GM12878 (cell line): ENCODE measurements around the gene NHEJ1. TPM values are rescaled to one million over a fixed set of nuclear protein-coding genes. Genes with fewer than 3 reads are reported as not detected.

ENCODE experiments used
- ASH2L ChIP-seq: fragments of 300-600, 200-600 bp; sonication (generic); IDR thresholded peaks from 2 replicates; pipeline ENCODE4 v1.6.1; 2017; ENCODE audit warnings: low read depth, mild to moderate bottlenecking, borderline replicate concordance
- CBFB ChIP-seq: IDR thresholded peaks from 2 replicates; pipeline ENCODE4 v1.6.1; 2016; ENCODE audit warnings: antibody characterized with exemption, low read depth
- CHD4 ChIP-seq: fragments of 200-600 bp; sonication (generic); IDR thresholded peaks from 2 replicates; pipeline ENCODE4 v1.6.1; 2016; ENCODE audit warnings: mild to moderate bottlenecking
- DPF2 ChIP-seq: fragments of 450-650 bp; IDR thresholded peaks from 2 replicates; pipeline ENCODE4 v1.6.1; 2017; ENCODE audit warnings: mild to moderate bottlenecking
- EP300 ChIP-seq, 2 experiments: fragments of 150-350 bp in 1 of 2; IDR thresholded peaks; 2 replicates each; pipeline ENCODE4 v1.6.1; 2011 to 2012; ENCODE audit warnings: low read depth in 2 of 2, low read length in 2 of 2, borderline replicate concordance in 1 of 2, improper control_type of control experiment in 1 of 2, inconsistent platforms in 1 of 2; ENCODE audit not compliant: control insufficient read depth in 1 of 2
- FOXM1 ChIP-seq: IDR thresholded peaks from 2 replicates; pipeline ENCODE4 v1.6.1; 2012; ENCODE audit warnings: low read depth, mild to moderate bottlenecking, inconsistent platforms, low read length, moderate library complexity
- HDGF ChIP-seq: fragments of 450-650 bp; IDR thresholded peaks from 2 replicates; pipeline ENCODE4 v1.6.1; 2016; ENCODE audit warnings: antibody characterized with exemption
- MTA3 ChIP-seq: IDR thresholded peaks from 2 replicates; pipeline ENCODE4 v1.6.1; 2012; ENCODE audit warnings: low read length, inconsistent platforms, borderline replicate concordance
- NFXL1 ChIP-seq: fragments of 450-650 bp; IDR thresholded peaks from 2 replicates; pipeline ENCODE4 v1.6.1; 2017; ENCODE audit warnings: antibody characterized with exemption, mild to moderate bottlenecking, borderline replicate concordance
- PAX8 ChIP-seq: fragments of 450-650 bp; IDR thresholded peaks from 2 replicates; pipeline ENCODE4 v1.6.1; 2017; ENCODE audit warnings: mild to moderate bottlenecking, moderate library complexity
- RELB ChIP-seq: fragments of 450-650 bp; IDR thresholded peaks from 2 replicates; pipeline ENCODE4 v1.6.1; 2017; ENCODE audit warnings: low read depth, mild to moderate bottlenecking, moderate library complexity
- RUNX3 ChIP-seq: IDR thresholded peaks from 2 replicates; pipeline ENCODE4 v1.6.1; 2012; ENCODE audit warnings: low read length, inconsistent platforms
- TCF12 ChIP-seq: IDR thresholded peaks from 2 replicates; pipeline ENCODE4 v1.6.1; 2011; ENCODE audit warnings: low read depth, mild to moderate bottlenecking, low read length
- ZNF274 ChIP-seq: IDR thresholded peaks from one replicate; pipeline ENCODE4 v1.8.0; 2011; ENCODE audit not compliant: insufficient read length, insufficient read depth
- polyA plus RNA-seq, 11 experiments: library from polyadenylated mRNA; depleted of rRNA in 4 of 11; unstranded in 6 of 11; stranded (reverse) in 5 of 11; fragments of >200 nt; fragmentation: Nextera tagmentation in 4 of 11; fragmentation: Illumina TruSeq in 1 of 11; extraction: Ambion mirVana in 4 of 11; extraction: Trizol in 1 of 11; gene quantifications; 1 replicate in 1 of 11; 2 replicates in 10 of 11; pipeline versions ENCODE4 v1.2.1 to v1.2.3, GENCODE V29; 2011 to 2016; ENCODE audit warnings: inconsistent platforms in 2 of 11, missing spikeins in 2 of 11, low read depth in 1 of 11
- total RNA-seq, 4 experiments: library from RNA; depleted of rRNA in 3 of 4; stranded (reverse); fragments of >200 nt in 3 of 4; fragmentation: Illumina TruSeq in 1 of 4; extraction: Trizol in 1 of 4; gene quantifications; 2 replicates each; pipeline versions ENCODE4 v1.2.1 to v1.2.3, GENCODE V29; 2013 to 2021
- TF ChIP-seq, protein P1 (sequence below): fragments of 450-650 bp; IDR thresholded peaks from 2 replicates; pipeline ENCODE4 v1.6.1; 2017; ENCODE audit warnings: mild to moderate bottlenecking, moderate library complexity
- TF ChIP-seq, protein P2 (sequence below): fragments of 450-650 bp; IDR thresholded peaks from 2 replicates; pipeline ENCODE4 v1.6.1; 2017; ENCODE audit warnings: antibody characterized with exemption, mild to moderate bottlenecking, moderate library complexity
- TF ChIP-seq, protein P3 (sequence below): IDR thresholded peaks from 2 replicates; pipeline ENCODE4 v1.6.1; 2011; ENCODE audit warnings: borderline replicate concordance, low read depth, mild to moderate bottlenecking, moderate library complexity, mixed read lengths, low read length; ENCODE audit not compliant: insufficient read depth; ENCODE audit errors: extremely low read length
- TF ChIP-seq, protein P4 (sequence below): fragments of 450-650 bp; IDR thresholded peaks from 2 replicates; pipeline ENCODE4 v1.6.1; 2017; ENCODE audit warnings: borderline replicate concordance

The NHEJ1 gene
- total and polyA plus RNA-seq, 10 of the 15 experiments (the other 5 are each of a cell fraction or from before 2014, with no cell fraction given) = 11.8 to 20.2 (median 17.0) TPM

- 0 out of 2 replicates have a peak, but pooled peaks have one; percentile 55 for TF ChIP-seq RELB
- no peak for TF ChIP-seq FOXM1
- peak; percentile 59; the same call in 1 of the 2 replicates for TF ChIP-seq MTA3
- TF ChIP-seq NFXL1 = no peak
- no peak for TF ChIP-seq ZNF274
- TF ChIP-seq PAX8 = no peak
- no peak for TF ChIP-seq HDGF
- peak; percentile 70; the same call in 1 of the 2 replicates for TF ChIP-seq CBFB
- peak in 1 of 2 experiments; percentile 50; a peak in 2 of 4 replicates for TF ChIP-seq EP300 (IDR thresholded peaks at IDR 0.05; ENCODE audit: borderline replicate concordance in 1 of 2, control insufficient read depth in 1 of 2, low read depth in 2 of 2, low read length in 2 of 2)
- TF ChIP-seq, protein P1, sequence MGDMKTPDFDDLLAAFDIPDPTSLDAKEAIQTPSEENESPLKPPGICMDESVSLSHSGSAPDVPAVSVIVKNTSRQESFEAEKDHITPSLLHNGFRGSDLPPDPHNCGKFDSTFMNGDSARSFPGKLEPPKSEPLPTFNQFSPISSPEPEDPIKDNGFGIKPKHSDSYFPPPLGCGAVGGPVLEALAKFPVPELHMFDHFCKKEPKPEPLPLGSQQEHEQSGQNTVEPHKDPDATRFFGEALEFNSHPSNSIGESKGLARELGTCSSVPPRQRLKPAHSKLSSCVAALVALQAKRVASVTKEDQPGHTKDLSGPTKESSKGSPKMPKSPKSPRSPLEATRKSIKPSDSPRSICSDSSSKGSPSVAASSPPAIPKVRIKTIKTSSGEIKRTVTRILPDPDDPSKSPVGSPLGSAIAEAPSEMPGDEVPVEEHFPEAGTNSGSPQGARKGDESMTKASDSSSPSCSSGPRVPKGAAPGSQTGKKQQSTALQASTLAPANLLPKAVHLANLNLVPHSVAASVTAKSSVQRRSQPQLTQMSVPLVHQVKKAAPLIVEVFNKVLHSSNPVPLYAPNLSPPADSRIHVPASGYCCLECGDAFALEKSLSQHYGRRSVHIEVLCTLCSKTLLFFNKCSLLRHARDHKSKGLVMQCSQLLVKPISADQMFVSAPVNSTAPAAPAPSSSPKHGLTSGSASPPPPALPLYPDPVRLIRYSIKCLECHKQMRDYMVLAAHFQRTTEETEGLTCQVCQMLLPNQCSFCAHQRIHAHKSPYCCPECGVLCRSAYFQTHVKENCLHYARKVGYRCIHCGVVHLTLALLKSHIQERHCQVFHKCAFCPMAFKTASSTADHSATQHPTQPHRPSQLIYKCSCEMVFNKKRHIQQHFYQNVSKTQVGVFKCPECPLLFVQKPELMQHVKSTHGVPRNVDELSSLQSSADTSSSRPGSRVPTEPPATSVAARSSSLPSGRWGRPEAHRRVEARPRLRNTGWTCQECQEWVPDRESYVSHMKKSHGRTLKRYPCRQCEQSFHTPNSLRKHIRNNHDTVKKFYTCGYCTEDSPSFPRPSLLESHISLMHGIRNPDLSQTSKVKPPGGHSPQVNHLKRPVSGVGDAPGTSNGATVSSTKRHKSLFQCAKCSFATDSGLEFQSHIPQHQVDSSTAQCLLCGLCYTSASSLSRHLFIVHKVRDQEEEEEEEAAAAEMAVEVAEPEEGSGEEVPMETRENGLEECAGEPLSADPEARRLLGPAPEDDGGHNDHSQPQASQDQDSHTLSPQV = peak; percentile 76; the same call in 1 of the 2 replicates
- TF ChIP-seq, protein P2, sequence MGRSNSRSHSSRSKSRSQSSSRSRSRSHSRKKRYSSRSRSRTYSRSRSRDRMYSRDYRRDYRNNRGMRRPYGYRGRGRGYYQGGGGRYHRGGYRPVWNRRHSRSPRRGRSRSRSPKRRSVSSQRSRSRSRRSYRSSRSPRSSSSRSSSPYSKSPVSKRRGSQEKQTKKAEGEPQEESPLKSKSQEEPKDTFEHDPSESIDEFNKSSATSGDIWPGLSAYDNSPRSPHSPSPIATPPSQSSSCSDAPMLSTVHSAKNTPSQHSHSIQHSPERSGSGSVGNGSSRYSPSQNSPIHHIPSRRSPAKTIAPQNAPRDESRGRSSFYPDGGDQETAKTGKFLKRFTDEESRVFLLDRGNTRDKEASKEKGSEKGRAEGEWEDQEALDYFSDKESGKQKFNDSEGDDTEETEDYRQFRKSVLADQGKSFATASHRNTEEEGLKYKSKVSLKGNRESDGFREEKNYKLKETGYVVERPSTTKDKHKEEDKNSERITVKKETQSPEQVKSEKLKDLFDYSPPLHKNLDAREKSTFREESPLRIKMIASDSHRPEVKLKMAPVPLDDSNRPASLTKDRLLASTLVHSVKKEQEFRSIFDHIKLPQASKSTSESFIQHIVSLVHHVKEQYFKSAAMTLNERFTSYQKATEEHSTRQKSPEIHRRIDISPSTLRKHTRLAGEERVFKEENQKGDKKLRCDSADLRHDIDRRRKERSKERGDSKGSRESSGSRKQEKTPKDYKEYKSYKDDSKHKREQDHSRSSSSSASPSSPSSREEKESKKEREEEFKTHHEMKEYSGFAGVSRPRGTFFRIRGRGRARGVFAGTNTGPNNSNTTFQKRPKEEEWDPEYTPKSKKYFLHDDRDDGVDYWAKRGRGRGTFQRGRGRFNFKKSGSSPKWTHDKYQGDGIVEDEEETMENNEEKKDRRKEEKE = no peak
- TF ChIP-seq TCF12 = no peak
- no peak for TF ChIP-seq CHD4
- TF ChIP-seq, protein P3, sequence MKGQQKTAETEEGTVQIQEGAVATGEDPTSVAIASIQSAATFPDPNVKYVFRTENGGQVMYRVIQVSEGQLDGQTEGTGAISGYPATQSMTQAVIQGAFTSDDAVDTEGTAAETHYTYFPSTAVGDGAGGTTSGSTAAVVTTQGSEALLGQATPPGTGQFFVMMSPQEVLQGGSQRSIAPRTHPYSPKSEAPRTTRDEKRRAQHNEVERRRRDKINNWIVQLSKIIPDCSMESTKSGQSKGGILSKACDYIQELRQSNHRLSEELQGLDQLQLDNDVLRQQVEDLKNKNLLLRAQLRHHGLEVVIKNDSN = peak; percentile 100
- TF ChIP-seq RUNX3 = peak; percentile 9
- TF ChIP-seq, protein P4, sequence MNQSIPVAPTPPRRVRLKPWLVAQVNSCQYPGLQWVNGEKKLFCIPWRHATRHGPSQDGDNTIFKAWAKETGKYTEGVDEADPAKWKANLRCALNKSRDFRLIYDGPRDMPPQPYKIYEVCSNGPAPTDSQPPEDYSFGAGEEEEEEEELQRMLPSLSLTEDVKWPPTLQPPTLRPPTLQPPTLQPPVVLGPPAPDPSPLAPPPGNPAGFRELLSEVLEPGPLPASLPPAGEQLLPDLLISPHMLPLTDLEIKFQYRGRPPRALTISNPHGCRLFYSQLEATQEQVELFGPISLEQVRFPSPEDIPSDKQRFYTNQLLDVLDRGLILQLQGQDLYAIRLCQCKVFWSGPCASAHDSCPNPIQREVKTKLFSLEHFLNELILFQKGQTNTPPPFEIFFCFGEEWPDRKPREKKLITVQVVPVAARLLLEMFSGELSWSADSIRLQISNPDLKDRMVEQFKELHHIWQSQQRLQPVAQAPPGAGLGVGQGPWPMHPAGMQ = no peak
- no peak for TF ChIP-seq ASH2L
- peak; percentile 72 for TF ChIP-seq DPF2
These were observed 17.1 kb upstream of the NHEJ1 start, which contains the start of gene RETREG2 (continued) for GRCh38 chr2:219177552-219178376.
